Measurements from ENCODE around the gene PHB1.

The PHB1 gene

DNA sequence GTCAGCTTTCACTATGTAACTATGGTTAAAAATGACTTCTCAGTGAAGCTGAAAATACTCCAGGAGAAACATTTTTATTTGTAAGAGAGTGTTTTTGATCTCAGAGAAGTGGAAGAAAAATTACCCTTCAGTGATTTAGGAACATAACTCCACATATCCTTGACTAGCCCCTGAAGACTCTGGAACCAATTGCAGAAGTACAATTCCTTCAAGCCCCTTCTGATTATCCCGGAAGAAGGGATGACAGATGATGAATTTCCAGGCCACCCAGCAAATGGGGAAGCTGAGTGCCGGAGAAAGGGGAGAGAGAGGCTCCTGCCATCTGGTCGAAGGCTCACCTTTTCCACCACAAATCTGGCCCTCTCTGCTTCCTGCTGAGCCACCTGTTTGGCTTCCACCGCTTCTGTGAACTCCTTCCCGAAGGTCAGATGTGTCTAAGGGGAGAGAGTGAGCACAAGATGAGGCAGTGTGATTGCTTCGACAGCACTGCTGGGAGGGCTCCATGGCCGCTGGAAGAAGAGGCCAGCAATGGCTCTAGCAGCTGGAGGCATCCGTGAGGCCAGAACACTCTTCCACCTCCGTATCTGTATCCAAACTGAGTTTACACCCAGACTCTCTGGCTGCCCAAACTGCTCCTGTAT is 8.1 kb downstream of the PHB1 start:
- no peak for DNase-seq (ENCODE audit: low spot score)

DNA sequence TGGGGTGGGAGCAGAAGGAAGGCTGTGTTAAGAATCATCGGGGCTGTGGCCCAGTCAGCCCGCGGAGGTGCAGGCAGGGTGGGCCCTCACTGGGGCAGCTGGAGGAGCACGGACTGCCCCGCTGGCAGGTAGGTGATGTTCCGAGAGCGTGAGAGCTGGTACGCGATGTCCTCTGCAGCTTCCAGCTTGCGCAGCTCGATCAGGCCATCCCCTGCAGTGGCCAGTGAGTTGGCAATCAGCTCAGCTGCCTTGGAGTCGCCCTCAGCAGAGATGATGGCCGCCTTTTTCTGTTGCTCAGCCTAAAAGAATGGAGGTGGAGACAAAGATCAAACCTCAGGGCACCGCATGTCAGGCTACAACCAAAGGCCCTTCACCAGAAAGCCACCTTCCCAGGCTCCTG is 9.8 kb downstream of the PHB1 start:
- no peak for DNase-seq (ENCODE audit: low spot score)

GRCh38 chr17:49404361-49404760 is 10.3 kb downstream of the PHB1 start:
- DNase-seq (ENCODE audit: low spot score): no peak

- no peak for DNase-seq (ENCODE audit: low spot score)
These were observed 11.0 kb downstream of the PHB1 start for GRCh38 chr17:49403514-49404289.

GRCh38 chr17:49402706-49403105 is 12.0 kb downstream of the PHB1 start:
- no peak for DNase-seq (ENCODE audit: low spot score)

- DNase-seq (ENCODE audit: low spot score): no peak
These were observed 12.6 kb downstream of the PHB1 start for GRCh38 chr17:49401971-49402611.

- no peak for DNase-seq (ENCODE audit: low spot score)
These were observed 14.7 kb downstream of the PHB1 start for GRCh38 chr17:49399995-49400394.

- DNase-seq (ENCODE audit: low spot score): no peak
These were observed 17.1 kb downstream of the PHB1 start for GRCh38 chr17:49397586-49397985.

DNA sequence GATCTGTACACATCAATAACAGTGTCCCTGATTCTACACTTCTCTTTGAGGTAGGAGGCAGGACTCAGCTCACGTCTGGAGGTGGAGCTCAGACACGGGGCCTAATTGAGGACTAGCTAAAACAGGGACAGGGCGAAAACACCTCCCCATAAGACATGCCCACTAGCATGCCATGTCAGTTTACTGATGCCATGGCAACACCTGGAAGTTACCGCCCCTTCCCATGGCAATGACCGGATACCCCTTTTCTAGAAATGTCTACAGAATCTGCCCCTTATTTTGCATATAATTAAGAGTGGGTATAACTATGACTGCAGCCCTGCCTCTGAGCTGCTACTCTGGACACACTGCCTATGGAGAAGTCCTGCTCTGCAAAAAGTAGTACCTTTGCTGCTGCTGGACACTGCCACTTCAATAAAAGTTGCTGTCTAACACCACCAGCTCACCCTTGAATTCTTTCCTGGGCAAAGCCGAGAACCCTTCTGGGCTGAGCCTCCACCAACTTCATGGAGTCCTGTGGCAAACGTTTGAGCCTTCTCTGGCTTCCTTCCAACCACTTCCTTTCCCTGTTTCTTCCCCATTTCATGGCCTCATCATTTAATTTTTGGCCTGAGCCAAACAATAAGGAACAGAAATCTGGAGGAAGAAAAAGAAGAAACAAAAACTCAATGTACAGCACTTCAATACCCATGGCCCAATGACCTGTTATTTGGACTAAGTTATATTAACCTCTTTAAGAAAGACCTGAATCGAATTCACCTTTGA is 21.0 kb downstream of the PHB1 start:
- no peak for DNase-seq (ENCODE audit: low spot score)

- DNase-seq (ENCODE audit: low spot score): no peak
These were observed 23.9 kb downstream of the PHB1 start for GRCh38 chr17:49390548-49391324.

DNA sequence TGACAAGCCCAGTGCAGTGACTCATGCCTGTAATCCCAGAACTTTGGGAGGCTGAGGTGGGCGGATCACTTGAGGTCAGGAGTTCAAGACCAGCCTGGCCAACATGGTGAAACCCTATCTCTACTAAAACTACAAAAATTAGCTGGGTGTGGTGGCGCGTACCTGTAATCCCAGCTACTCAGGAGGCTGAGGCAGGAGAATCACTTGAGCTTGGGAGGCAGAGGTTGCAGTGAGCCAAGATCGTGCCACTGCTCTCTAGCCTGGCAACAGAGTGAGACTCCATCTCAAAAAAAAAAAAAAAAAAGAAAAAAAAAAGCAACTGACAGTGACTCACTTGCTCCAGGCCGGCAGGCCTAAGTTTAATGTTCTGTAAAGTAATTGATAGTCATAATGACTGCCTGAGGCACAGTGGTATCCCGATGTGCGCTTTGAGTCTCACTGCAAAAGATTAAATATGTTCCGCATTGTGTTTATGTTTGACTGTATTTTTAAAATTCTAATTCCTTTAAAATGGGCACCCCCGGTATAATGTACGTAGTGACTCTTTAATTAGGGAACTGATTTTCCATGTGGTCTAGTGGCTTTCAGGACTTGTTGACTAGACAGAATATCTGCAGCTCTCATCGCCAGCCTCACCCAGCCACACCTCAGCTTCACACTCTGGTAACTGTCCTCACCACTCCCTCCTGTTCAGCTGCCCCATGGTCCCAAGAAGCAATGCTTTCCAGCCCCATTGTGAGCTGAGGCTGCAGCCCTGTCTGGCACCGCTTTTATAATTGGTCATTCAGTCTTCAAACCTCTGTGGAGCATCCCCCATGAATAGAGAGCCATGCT is 25.0 kb downstream of the PHB1 start:
- peak; percentile 38 for DNase-seq (ENCODE audit: low spot score)

DNA sequence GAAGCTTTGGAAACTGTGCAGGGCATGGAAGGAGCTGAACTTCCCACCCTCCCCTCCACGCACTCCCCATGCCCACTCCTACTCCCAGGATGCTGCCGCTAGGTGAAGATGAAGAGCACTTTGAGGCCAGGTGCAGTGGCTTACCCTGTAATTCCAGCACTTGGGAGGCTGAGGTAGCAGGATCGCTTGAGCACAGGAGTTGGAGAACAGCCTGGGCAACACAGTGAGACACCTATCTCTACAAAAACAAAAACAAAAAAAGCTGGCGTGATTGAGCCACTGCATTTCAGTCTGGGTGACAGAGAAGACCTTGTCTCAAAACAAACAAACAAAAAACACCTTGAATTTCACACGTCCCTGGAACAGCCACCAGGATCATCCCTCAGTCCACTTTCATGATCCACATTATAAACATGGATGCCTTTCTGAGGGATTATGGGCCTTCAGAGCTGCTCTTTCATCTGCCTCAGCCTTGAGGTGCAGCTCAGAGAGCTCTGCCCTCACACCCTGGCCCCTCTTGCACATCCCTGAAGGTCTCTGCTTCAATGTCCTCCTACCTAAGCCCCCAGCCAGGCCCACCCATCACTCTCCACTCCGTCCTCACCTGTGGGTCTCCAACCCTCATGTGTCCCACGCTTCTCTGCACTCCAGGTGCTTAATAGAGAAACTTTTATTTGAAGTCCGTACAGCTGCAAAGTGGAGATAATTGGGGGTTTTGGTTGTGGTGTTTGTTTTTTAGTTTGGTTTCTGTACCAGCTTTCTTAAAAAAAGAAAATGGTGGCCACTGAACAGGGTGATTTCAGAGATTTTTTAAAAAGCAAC is 25.8 kb downstream of the PHB1 start:
- no peak for DNase-seq (ENCODE audit: low spot score)

- no peak for DNase-seq (ENCODE audit: low spot score)
These were observed 26.4 kb downstream of the PHB1 start for GRCh38 chr17:49388290-49388640.

DNA sequence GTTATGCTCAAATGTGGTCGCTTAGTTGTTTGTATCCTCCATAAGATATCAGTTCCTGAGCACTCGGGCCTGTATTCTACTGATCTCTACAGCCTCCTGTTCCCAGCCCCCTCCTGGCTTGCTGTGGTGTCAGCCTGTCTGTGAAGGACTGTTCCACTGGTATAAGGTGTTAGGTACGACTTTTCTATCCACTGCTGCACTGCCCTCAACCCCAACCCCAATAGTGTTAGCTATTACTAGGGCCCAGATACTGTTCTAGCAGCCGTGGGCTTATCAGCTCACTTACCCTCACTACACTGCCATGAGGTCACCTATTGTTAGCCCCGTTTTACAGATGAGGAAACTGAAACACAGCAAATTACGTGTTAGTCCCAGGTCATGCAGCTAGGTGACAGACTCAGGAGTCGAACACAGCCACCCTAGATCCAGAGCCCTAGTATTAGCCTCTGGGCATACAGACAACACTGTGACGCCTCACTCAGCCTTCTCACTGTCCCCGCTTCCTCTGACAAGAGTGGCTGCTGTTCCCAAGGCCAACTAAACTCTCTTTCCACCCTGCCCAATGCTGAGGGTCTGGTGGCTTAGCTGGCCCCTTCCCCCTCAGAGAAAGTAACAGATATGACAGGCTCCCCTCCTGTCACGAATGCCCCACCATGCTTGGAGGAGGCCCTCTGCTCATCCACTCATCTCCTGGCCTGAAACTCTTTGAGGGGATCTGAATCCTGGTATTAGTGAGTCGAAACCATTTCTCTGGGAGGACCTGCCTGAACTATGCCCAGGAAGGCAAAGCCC is 27.0 kb downstream of the PHB1 start:
- DNase-seq (ENCODE audit: low spot score): no peak

- DNase-seq (ENCODE audit: low spot score): no peak
These were observed 28.3 kb downstream of the PHB1 start for GRCh38 chr17:49386373-49386772.

DNA sequence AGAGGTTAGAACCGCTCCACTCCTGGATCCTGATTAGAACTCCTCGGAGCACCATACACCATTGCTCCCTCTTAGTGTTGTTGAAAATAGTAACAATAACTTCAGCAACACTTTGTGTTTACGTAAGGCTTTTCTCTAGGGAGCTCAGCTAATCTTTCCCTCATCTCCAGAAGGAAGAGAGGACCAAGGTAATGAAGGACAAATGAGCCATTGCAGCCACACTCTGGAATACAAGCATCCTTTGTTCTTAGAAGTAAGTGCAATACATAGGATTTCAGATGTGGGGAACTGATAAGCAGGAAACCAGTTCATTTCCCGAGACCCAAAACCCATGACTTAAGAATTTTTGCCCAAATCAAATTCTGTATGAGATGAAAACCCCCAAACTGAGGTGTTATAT is 29.7 kb downstream of the PHB1 start:
- DNase-seq (ENCODE audit: low spot score): no peak

DNA sequence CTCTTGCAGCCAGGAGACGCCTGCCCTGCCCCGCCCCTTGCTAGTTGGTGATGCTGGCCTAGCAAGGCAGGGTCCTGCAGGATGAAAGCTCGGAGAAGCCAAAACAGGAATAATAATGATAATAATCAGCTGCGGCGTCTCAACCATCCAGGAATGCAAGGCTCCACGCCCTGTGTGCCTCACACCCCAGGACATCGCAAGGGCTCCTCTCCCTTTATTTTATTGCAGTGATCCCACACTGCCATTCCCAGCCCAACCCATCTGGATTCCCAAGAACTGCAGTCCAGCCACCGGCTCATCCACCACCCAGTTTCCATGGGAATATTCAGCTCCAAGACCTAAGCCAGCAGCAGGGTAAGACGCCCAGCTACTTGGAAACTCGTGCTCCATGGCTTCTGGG is 31.6 kb downstream of the PHB1 start:
- no peak for DNase-seq (ENCODE audit: low spot score)

DNA sequence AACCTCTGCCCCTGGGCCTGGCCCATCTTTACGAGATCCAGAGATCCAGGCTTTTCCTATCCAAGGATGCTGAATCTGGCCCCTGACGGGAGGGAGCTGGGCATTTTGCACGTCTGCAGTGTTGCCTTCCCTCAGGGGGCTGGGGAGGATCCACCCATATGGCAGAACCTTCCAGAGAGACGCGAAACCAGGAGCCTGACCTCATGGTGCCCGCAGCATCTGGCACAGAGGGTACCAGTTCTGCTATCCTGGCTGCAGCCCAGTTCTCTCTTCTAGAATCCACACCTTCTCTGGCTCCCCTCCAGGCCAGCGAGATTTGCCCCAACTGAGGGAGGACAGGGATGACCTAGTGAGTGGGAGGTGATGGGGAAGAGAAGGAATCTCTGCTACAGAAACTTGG is 32.1 kb downstream of the PHB1 start:
- no peak for DNase-seq (ENCODE audit: low spot score)

- no peak for DNase-seq (ENCODE audit: low spot score)
These were observed 32.9 kb downstream of the PHB1 start for GRCh38 chr17:49381793-49382192.
